HT-29 (cell line): ENCODE results near the gene ILK. TPM values are rescaled to one million over a fixed set of nuclear protein-coding genes. Genes with fewer than 3 reads are reported as not detected.

Source experiments
- DNase-seq: peaks from one replicate; pipeline ENCODE4 v3.0.0-alpha.2; 2015; ENCODE audit warnings: low spot score
- total RNA-seq: library from RNA; depleted of rRNA; stranded (reverse); fragments of >200 nt; shearing (Covaris generic); gene quantifications from 2 replicates; pipeline ENCODE4 v1.2.3, GENCODE V29; 2014

ILK gene
- total RNA-seq, 1 experiment from 2014 or later: 151 TPM

DNA sequence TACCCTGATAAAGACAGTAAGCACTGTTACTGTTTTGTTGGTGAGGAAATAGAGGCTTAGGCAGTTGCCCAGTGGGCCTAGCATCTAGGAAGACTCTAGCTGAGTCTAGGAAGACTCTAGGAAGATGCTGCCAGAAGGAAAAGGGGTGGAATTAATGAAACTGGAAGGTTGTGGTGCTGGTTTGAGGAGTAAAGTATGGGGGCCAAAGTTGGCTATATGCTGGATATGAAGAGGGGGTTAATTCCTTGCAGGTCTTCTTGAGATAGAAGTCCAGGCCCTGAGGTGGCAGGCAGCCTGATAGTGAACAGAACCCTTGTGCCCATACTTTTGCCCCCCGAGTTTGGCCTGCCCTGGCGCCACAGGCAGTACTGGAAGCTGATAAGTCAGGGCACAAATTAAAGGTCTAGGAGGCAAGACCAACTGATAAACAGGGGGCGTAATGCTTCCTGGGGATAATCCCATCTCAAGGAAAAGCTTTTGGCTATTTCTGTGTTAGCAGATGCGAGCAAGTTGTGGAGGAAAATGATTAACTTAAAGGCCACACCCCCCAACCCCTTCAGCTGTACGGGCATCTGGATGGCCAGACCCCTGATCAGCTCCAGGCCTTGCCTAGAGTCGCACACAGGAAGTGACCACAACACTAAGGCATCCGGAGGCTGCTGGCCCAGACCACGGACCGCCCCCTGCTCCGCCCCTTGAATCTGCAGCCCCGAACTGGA, 3.1 kb downstream of the ILK start:
- peak; percentile 96 for DNase-seq

DNA sequence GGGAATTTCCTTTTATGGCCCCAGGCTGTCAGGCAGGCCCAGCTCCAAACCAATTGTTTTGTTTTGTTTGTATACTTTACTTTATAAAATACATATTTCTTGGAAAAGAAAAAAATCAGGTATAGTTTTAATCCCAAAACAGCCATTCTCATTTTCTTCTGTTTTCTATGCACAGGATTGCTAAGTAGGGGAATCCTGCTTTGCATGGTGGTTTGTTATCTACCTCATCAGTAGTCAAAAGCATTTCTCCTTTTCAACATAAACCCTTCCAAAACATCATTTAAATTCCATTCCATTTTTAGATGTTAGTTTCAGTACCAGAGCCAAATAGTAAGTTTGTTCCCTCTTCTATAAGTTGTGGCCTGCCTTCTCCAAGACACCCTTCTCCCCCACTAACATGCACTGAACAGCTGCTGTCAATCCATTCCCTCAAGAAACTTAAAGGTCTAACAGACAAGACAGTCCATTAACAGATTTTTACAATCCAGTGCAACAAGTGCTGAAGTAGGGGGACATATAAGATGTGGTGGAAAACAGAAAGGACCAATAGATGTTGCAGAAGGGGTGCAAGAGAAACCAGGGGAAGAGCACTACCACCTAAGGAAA, 3.7 kb downstream of the ILK start:
- DNase-seq: no peak

DNA sequence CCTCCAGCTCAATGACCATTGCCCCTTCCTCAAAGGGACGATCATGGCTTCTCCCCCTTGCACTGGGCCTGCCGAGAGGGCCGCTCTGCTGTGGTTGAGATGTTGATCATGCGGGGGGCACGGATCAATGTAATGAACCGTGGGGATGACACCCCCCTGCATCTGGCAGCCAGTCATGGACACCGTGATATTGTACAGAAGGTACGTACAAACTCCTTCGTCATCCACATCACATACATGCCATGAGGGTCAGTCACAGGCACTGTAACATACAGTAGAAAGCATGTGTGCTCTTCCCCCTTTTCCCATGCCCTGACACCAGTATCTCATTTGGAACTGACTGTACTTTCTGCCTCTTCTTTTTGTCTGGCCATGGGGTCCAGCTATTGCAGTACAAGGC, 4.4 kb downstream of the ILK start:
- DNase-seq: no peak

DNA sequence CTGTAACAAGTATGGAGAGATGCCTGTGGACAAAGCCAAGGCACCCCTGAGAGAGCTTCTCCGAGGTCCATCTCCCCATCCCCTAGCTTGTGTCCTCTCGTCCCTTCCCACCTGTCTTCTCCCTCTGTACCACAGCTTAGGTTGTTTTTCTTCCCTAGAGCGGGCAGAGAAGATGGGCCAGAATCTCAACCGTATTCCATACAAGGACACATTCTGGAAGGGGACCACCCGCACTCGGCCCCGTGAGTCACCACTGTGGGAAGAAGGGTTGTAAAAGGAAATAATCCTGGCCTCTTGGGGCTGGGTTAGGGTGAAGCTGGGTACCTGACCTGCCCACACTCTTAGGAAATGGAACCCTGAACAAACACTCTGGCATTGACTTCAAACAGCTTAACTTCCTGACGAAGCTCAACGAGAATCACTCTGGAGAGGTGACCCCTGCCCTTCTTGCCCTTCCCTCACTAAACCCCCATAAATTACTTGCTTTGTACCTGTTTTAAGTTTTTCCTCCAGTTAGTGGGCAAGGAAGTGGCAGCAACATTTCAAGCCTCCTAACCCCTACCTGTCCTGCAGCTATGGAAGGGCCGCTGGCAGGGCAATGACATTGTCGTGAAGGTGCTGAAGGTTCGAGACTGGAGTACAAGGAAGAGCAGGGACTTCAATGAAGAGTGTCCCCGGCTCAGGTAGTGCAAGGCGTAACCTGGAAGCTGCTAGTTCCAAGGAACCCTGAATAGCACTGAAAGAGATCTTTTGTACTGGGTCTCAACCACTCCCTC, 5.3 kb downstream of the ILK start:
- no peak for DNase-seq

GRCh38 chr11:6609502-6610015, 6.0 kb downstream of the ILK start:
- DNase-seq: no peak

- DNase-seq: no peak
These were observed 7.0 kb downstream of the ILK start for GRCh38 chr11:6610591-6610990.

- DNase-seq: peak; percentile 55
These were observed 7.8 kb downstream of the ILK start for GRCh38 chr11:6611092-6611962.

- no peak for DNase-seq
These were observed 8.3 kb downstream of the ILK start for GRCh38 chr11:6611963-6612212.

DNA sequence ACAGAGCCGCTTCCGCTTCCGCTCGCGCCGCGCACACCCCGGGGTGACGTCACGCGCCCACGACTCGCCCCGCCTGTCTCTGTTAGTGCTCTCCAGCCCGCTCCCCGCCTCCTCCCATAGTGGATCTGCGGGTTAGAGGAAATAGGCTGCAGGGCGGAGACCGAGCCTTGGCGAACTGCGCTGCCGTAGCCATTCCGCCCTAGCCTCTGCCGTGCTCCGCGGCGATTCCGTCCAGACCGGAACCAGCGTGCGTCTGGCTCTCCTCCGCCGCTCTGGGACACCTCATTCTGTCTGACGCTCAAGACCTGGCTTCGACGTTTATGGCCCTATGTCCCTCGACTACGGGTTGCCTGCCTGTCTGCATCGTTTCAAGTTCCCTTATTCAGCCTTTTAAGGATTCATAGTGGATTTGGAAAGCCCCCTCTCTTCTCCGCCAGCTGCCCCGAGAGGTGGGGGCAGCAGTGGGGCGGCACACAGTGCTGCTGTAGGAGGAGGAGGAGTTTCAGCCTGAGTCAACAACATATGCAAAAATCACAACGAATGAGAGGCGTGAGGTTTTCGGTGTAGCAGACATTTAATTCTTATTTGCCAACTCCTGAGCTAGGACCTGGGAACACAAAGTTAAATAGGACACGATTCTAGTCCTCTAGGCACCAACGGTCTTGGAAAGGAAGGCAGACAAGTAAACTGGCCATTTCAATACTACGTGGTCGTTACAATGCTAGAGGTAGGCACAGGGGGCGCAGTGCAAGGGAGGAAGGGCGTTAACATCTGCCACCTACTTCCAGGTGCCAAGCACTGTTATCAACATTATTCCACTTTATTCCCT, 8.9 kb downstream of the ILK start, which contains the start of gene TAF10:
Gene TAF10, minus strand, starts transcription at position 4 of the 829 bp plus-strand sequence. CDS start 27 bp downstream, outside the sequence.
- peak; percentile 98 for DNase-seq

DNA sequence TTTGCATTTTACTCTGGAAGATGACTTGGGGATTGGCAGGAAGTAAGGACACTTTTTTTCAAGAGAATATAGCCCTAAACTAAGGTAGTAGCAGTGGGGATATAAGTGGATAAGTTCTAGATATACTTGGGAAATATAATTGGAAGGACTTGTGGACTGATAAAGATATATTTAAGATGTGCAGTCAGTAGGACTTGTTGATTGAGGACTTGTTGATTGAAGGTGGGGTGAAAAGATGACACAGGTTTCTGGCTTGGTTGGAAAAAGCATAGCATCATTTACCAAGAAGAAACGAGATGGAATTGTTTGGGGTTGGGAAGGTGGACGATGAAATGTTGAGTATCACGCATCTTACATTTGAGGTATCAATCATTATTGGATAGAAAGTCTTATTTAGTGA, 9.9 kb downstream of the ILK start:
- no peak for DNase-seq

DNA sequence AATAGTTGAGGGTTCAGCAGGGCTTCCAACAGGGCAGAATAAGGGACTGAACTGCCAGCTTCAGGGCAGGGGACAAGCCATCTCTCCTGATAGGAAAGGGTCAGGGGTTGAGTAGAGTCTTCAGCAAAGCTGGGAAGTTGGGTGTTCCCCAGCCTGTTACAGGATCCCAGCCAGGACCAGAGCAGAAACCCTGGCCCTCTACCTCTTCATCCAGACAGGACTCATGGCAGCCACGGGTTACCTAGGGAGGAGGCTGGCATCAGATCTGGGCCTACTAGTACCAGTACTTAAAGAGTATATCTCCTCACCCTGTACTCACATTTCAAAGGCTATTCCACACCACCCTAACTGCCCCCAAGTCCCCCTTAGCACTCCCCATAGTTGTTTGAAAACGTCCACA, 10.9 kb downstream of the ILK start:
- no peak for DNase-seq

DNA sequence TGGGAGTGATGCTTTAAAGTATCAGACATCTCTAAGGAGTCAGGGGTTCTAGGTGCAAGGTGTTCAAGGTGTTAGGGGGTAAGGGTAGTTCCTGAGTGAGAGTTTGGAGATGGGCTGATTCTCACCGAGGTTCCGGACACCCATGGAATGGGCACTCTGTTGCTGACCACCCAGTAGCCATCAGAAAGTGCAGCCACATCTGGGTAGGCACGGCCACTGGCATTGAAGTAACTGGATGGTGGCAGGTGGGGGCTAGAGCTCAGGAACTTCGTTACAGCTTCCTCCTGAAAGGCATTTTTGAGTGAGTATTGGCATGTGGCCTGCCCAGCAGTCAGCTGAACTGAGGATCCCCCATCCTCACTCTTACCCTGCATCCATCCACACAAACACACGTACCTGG, 11.5 kb downstream of the ILK start:
- no peak for DNase-seq

GRCh38 chr11:6615882-6616585, 12.5 kb downstream of the ILK start:
- no peak for DNase-seq

- no peak for DNase-seq
These were observed 13.1 kb downstream of the ILK start for GRCh38 chr11:6616596-6617250.

- no peak for DNase-seq
These were observed 13.8 kb downstream of the ILK start for GRCh38 chr11:6617315-6617781.

DNA sequence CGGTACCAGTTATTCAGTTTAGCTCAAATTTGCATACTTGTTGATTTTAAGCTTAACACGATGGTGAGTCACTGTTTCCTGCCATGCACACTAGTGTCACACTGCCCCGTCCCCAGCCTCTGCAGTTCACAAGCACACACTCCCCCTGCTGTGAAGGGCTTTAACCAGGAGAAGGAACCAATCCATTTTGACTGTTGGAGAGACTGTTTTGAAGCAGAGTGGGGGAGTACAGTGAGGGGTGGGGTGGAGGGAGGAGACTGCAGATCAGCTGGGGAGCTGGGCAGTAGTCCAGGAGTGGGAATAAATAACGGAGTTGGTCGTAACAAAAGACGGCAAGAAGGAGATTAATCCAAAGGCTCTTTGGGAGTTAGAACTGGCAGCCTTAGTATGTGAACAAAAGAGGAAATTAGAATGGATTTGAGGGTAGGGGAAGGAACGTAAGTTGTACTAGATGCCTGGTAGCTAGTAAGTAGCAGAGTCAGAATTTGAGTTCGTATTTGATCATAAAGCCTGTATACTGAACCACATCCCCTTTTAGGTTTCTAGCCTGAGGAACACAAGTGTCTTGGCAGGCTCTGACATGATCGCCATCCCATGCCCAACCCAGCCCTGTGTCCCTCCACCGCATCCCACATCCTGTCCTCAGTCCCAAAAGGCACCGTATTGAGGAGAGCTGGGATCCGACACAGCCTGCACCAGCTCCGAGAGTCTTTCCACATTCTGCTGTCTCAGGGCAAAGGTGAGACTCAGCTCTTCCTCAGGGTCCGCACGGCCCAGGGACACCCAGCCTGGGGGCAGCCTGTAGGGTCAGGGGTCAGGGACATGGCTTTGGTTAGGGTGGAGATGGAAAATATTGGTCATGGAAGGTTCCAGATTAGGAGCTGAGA, 14.8 kb downstream of the ILK start:
- peak; percentile 33 for DNase-seq

- peak; percentile 97 for DNase-seq
These were observed 15.6 kb downstream of the ILK start, which contains the start of gene TPP1 for GRCh38 chr11:6619004-6619745. Gene TPP1, minus strand, starts transcription at chr11:6619422. Its CDS starts 22 bp downstream, at chr11:6619400.

DNA sequence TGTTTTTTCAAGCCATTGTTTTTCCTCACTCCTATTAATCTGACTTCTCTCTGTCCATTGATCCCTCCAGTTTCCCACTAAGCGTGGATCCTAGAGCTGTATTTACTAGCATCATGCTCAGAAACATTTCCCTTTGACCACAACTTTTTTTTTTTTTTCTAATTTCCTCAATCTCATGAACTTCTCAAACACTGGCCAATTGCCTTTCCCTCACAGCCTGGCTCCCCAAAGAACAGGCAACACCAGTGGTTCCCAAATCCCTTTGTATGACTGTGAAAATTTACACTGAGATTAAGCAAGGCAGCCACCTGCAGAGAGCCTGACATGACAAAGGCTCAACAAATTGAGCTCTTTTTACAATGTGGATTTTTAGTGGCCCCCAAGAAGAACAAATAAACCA, 17.1 kb downstream of the ILK start:
- no peak for DNase-seq
